MM.1S (cell line): ENCODE results near the gene DENND1A.

Experiments used
- CTCF ChIP-seq: fragments of 300-600 bp; sonication (generic); IDR thresholded peaks from 2 replicates; pipeline ENCODE4 v1.5.1; 2016; ENCODE audit warnings: antibody characterized with exemption, low read length, mixed read lengths
- EZH2 ChIP-seq: fragments of 300-600 bp; sonication (generic); optimal IDR thresholded peaks from 2 replicates; pipeline ENCODE3; 2017; ENCODE audit warnings: low read depth, mild to moderate bottlenecking, antibody characterized with exemption, low read length, mixed read lengths

- TF ChIP-seq CTCF (no peak), EZH2 (no peak)
Observed at GRCh38 chr9:123868002-123868401, 61.9 kb downstream of the DENND1A start.
